HCT116 (cell line): ENCODE measurements around the gene HK3. TPM values are rescaled to one million over a fixed set of nuclear protein-coding genes. Genes with fewer than 3 reads are reported as not detected.

ENCODE experiments used
- ATAC-seq: fragments of 200-7000 bp; cut with Tn5 transposase; 2 replicates; pipeline ENCODE4 v1.9.1; 2020; ENCODE audit warnings: mild to moderate bottlenecking, moderate library complexity
- BruUV-seq: library from RNA; stranded (reverse); fragments of 400-500 nt; replicated peaks from 2 replicates; lab custom pipeline; 2021; lab: Mats Ljungman, UMichigan
- CTCF ChIA-PET: fragments of 300-600 bp; sonication (Branson Sonifier 250); formaldehyde crosslinking; loops from one replicate; lab custom pipeline; 2021; ENCODE audit warnings: antibody characterized with exemption; lab: Charles Lee
- POLR2A ChIA-PET: fragments of 300-600, 350-600 bp; sonication (Branson Sonifier 250); formaldehyde crosslinking; loops from one replicate; lab custom pipeline; 2021; ENCODE audit warnings: antibody characterized with exemption; lab: Charles Lee
- RAD21 ChIA-PET, 2 experiments: fragments of 300-600 bp; sonication (Branson Sonifier 250); formaldehyde crosslinking; loops; one replicate each; lab custom pipeline; 2023; ENCODE audit warnings: low total read pairs in 2 of 2; ENCODE audit not compliant: uncharacterized antibody in 2 of 2, unreplicated experiment in 2 of 2, low non-redundant PET in 1 of 2; lab: Charles Lee
- DNase-seq: peaks from one replicate; pipeline ENCODE4 v3.0.0-alpha.2; 2010; ENCODE audit warnings: low read depth, low spot score
- H2AFZ ChIP-seq: fragments of 200-600 bp; shearing (Covaris generic), sonication (generic); 2 replicates; pipeline ENCODE4 v1.6.1; 2017; ENCODE audit warnings: low read depth, mixed run types, mixed read lengths, antibody characterized with exemption, low read length; ENCODE audit not compliant: poor library complexity, severe bottlenecking
- H3K27ac ChIP-seq: 2 replicates; pipeline ENCODE4 v1.5.1; 2012; ENCODE audit warnings: low read depth, low read length
- H3K27me3 ChIP-seq: fragments of 200-600 bp; sonication (generic); 2 replicates; pipeline ENCODE4 v1.6.1; 2016; ENCODE audit warnings: mixed run types, low read length, mixed read lengths; ENCODE audit not compliant: insufficient read depth
- H3K36me3 ChIP-seq, 2 experiments: fragments of 200-500 bp in 1 of 2; fragments of 200-600 bp in 1 of 2; sonication (Bioruptor generic) in 1 of 2; sonication (generic) in 1 of 2; 2 replicates each; pipeline versions ENCODE4 v1.5.1 to v1.6.1; 2014 to 2016; ENCODE audit warnings: low read length in 2 of 2, inconsistent platforms in 1 of 2, mixed read lengths in 1 of 2, mixed run types in 1 of 2; ENCODE audit not compliant: insufficient read depth in 2 of 2, control insufficient read depth in 1 of 2
- H3K4me1 ChIP-seq, 2 experiments: fragments of 200-600 bp in 1 of 2; sonication (generic) in 1 of 2; 2 replicates each; pipeline versions ENCODE4 v1.5.1 to v1.6.1; 2012 to 2017; ENCODE audit warnings: low read length in 2 of 2, inconsistent platforms in 1 of 2, mild to moderate bottlenecking in 1 of 2, mixed read lengths in 1 of 2, mixed run types in 1 of 2, moderate library complexity in 1 of 2; ENCODE audit not compliant: insufficient read depth in 2 of 2, control insufficient read depth in 1 of 2
- H3K4me2 ChIP-seq: fragments of 200-600 bp; sonication (generic); 2 replicates; pipeline ENCODE4 v1.6.1; 2017; ENCODE audit warnings: mixed run types, low read length, mixed read lengths
- H3K4me3 ChIP-seq, 2 experiments: fragments of 200-600 bp in 1 of 2; sonication (generic) in 1 of 2; replicated peaks in 1 of 2; 2 replicates each; pipeline ENCODE4 v1.5.1; 2011 to 2016; ENCODE audit warnings: low read length in 2 of 2, control low read depth in 1 of 2, low read depth in 1 of 2, mild to moderate bottlenecking in 1 of 2, mixed read lengths in 1 of 2, mixed run types in 1 of 2
- H3K79me2 ChIP-seq: fragments of 200-600 bp; sonication (generic); 2 replicates; pipeline ENCODE4 v1.6.1; 2017; ENCODE audit warnings: mild to moderate bottlenecking, mixed run types, low read length, moderate library complexity, mixed read lengths; ENCODE audit not compliant: insufficient read depth
- H3K9ac ChIP-seq: fragments of 200-600 bp; sonication (generic); 2 replicates; pipeline ENCODE4 v1.6.1; 2016; ENCODE audit warnings: low read length, mixed read lengths
- H3K9me2 ChIP-seq: fragments of 200-600 bp; sonication (generic), shearing (Covaris generic); 2 replicates; pipeline ENCODE4 v1.6.1; 2017; ENCODE audit warnings: mixed run types, mild to moderate bottlenecking, moderate library complexity; ENCODE audit not compliant: insufficient read depth
- H3K9me3 ChIP-seq, 2 experiments: fragments of 200-500 bp in 1 of 2; fragments of 200-600 bp in 1 of 2; sonication (Bioruptor generic) in 1 of 2; sonication (generic) in 1 of 2; 2 replicates each; pipeline ENCODE4 v1.6.1; 2014 to 2017; ENCODE audit warnings: low read length in 2 of 2, mixed read lengths in 2 of 2, inconsistent platforms in 1 of 2, low read depth in 1 of 2, mild to moderate bottlenecking in 1 of 2, mixed run types in 1 of 2, moderate library complexity in 1 of 2; ENCODE audit not compliant: control insufficient read depth in 1 of 2, insufficient read depth in 1 of 2
- H4K20me1 ChIP-seq: fragments of 200-600 bp; sonication (generic), shearing (Covaris generic); 2 replicates; pipeline ENCODE4 v1.6.1; 2017; ENCODE audit warnings: mixed run types, mild to moderate bottlenecking, moderate library complexity; ENCODE audit not compliant: insufficient read depth
- ATF3 ChIP-seq: IDR thresholded peaks from 2 replicates; pipeline ENCODE4 v1.6.1; 2012
- CBX3 ChIP-seq: IDR thresholded peaks from 2 replicates; pipeline ENCODE4 v1.6.1; 2012; ENCODE audit warnings: low read depth
- CEBPB ChIP-seq: IDR thresholded peaks from 2 replicates; pipeline ENCODE4 v1.6.1; 2012; ENCODE audit warnings: low read depth
- CTCF ChIP-seq, 3 experiments: fragments of 200-600 bp in 1 of 3; sonication (generic) in 1 of 3; IDR thresholded peaks in 2 of 3; conservative IDR thresholded peaks in 1 of 3; 2 replicates each; pipeline ENCODE4 v1.5.1; 2012 to 2017; ENCODE audit warnings: low read depth in 2 of 3, low read length in 2 of 3, antibody characterized with exemption in 1 of 3, borderline replicate concordance in 1 of 3, control low read depth in 1 of 3, mild to moderate bottlenecking in 1 of 3, mixed read lengths in 1 of 3, mixed run types in 1 of 3, moderate library complexity in 1 of 3; ENCODE audit not compliant: insufficient read depth in 1 of 3
- ELF1 ChIP-seq: IDR thresholded peaks from 2 replicates; pipeline ENCODE4 v1.6.1; 2012; ENCODE audit warnings: low read depth, borderline replicate concordance
- EZH2 ChIP-seq: fragments of 200-600 bp; sonication (generic); IDR thresholded peaks from 2 replicates; pipeline ENCODE4 v1.6.1; 2017; ENCODE audit warnings: antibody characterized with exemption, mixed run types
- EZH2phosphoT487 ChIP-seq: fragments of 200-600 bp; IDR thresholded peaks from 2 replicates; pipeline ENCODE4 v1.6.1; 2018; ENCODE audit warnings: antibody characterized with exemption, borderline replicate concordance
- FOSL1 ChIP-seq: IDR thresholded peaks from 2 replicates; pipeline ENCODE4 v1.6.1; 2012; ENCODE audit warnings: low read depth
- JUND ChIP-seq: IDR thresholded peaks from 2 replicates; pipeline ENCODE4 v1.6.1; 2012
- MAX ChIP-seq: IDR thresholded peaks from 2 replicates; pipeline ENCODE4 v1.6.1; 2012
- RAD21 ChIP-seq: IDR thresholded peaks from 2 replicates; pipeline ENCODE4 v1.6.1; 2012; ENCODE audit warnings: low read depth, mild to moderate bottlenecking
- SIN3A ChIP-seq: IDR thresholded peaks from 2 replicates; pipeline ENCODE4 v1.6.1; 2012; ENCODE audit warnings: low read depth
- SP1 ChIP-seq: IDR thresholded peaks from 2 replicates; pipeline ENCODE4 v1.6.1; 2012; ENCODE audit warnings: low read depth
- SRF ChIP-seq: IDR thresholded peaks from 2 replicates; pipeline ENCODE4 v1.6.1; 2012; ENCODE audit warnings: low read depth
- YY1 ChIP-seq: IDR thresholded peaks from 2 replicates; pipeline ENCODE4 v1.6.1; 2011; ENCODE audit warnings: low read length, low read depth, moderate library complexity, mild to moderate bottlenecking; ENCODE audit not compliant: insufficient replicate concordance; ENCODE audit errors: extremely low read depth
- ZBTB33 ChIP-seq: IDR thresholded peaks from 2 replicates; pipeline ENCODE4 v1.6.1; 2011; ENCODE audit warnings: mild to moderate bottlenecking, low read length, moderate library complexity; ENCODE audit not compliant: insufficient replicate concordance; ENCODE audit errors: extremely low read depth
- ZNF274 ChIP-seq: fragments of 200-500 bp; sonication (Bioruptor generic); IDR thresholded peaks from 2 replicates; pipeline ENCODE4 v1.6.1; 2014; ENCODE audit warnings: mild to moderate bottlenecking, low read depth, low read length, inconsistent platforms
- intact Hi-C: fragments of 100-400 bp; cut with micrococcal nuclease; formaldehyde crosslinking; loops from 2 replicates; pipeline ENCODE4 v1.10.0; 2022
- total RNA-seq: library from RNA; stranded (reverse); gene quantifications from one replicate; pipeline ENCODE4 v1.2.1, GENCODE V29; 2021; ENCODE audit not compliant: unreplicated experiment

Gene HK3
- total RNA-seq, 1 experiment from 2014 or later = 0.30 TPM

- TF ChIP-seq ZBTB33 (no peak), ELF1 (no peak), SP1 (no peak), EZH2 (no peak), MAX (no peak), SIN3A (no peak), ZNF274 (no peak), RAD21 (no peak), EZH2phosphoT487 (no peak), CBX3 (no peak), SRF (no peak)
- TF ChIP-seq, all 23 proteins: peak for 0
Observed at GRCh38 chr5:176899946-176900779, 1.0 kb upstream of the HK3 start (continued).

GRCh38 chr5:176897263-176897662, 1.9 kb downstream of the HK3 start:
- H3K4me2 ChIP-seq = no peak overlapping the region
- no peak for DNase-seq
- TF ChIP-seq JUND (no peak), ATF3 (no peak), SRF (no peak), CEBPB (no peak), CTCF (IDR thresholded peaks at IDR 0.05 in 2 of 3, conservative IDR thresholded peaks at IDR 0.05 in 1 of 3; ENCODE audit: borderline replicate concordance in 1 of 3, insufficient read depth in 1 of 3, low read depth in 2 of 3, low read length in 2 of 3) (no peak), ZBTB33 (no peak), MAX (no peak), SIN3A (no peak), YY1 (no peak), FOSL1 (no peak)
- TF ChIP-seq, all 23 proteins: peak for 0
- no peaks in the 10 kb centered on the region for H3K4me1 ChIP-seq
- H2AFZ ChIP-seq = no peak overlapping the region
- no peak overlapping the region for H3K4me3 ChIP-seq
- 0 out of 4 replicates have a peak, but pooled peaks cover 0 to 7% of the 10 kb centered on the region in 2 experiments for H3K36me3 ChIP-seq
- H3K9me2 ChIP-seq = no peaks in the 10 kb centered on the region
- no peak for ATAC-seq
- intact Hi-C loops = no loop called here
- no peaks in the 10 kb centered on the region for H3K9me3 ChIP-seq
- H4K20me1 ChIP-seq = no peaks in the 10 kb centered on the region
- H3K27me3 ChIP-seq = no peaks in the 10 kb centered on the region
- H3K79me2 ChIP-seq = no peaks in the 10 kb centered on the region
- no peak overlapping the region for H3K27ac ChIP-seq
- ChIA-PET POLR2A (no interaction called here), CTCF (no interaction called here), RAD21 (no interaction called here)
- H3K9ac ChIP-seq = no peak overlapping the region
- BruUV-seq = no TSS peak
